A172 (cell line): Measurements from ENCODE around the gene THEMIS. TPM values are rescaled to one million over a fixed set of nuclear protein-coding genes. Genes with fewer than 3 reads are reported as not detected.
A peak's percentile ranks its signal among the peaks of the same experiment; 100 is the strongest.

Source experiments
- DNase-seq: peaks from one replicate; pipeline ENCODE4 v3.0.0-alpha.2; 2015; ENCODE audit warnings: low spot score
- total RNA-seq: library from RNA; depleted of rRNA; stranded (reverse); fragments of >200 nt; shearing (Covaris generic); gene quantifications from 2 replicates; pipeline ENCODE4 v1.2.3, GENCODE V29; 2014

THEMIS gene
- total RNA-seq, 1 experiment from 2014 or later, result not detected

DNA sequence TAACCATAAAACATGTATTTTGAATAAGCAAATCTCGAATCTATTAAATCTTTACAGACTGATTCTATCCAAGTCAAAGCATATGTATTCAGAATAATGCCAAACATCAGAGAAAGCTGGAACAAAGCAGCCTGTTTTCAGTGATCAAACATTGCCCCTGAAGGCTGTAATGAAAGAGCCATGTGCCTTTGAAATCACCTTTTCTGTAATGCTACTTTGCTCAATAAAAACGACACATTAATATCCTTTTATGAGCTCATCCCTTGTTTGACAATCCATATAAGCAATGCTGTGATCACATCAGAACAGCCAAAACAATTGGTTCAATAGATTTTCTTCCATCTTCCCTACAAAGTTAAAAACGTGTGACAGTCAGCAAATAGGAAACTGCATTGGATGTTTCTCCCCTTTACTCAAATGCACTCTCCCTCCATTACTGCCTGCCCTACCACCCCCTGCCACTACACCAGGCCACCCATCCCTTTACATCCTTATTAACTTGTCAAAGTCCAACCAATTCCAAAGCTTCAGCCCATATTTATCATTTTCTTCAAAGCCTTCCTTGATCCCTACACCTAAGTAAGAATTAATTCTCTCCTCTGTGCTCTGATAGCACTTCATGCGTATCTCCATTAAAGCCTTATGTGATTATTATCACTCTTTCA is 42.0 kb downstream of the THEMIS start:
- no peak for DNase-seq

DNA sequence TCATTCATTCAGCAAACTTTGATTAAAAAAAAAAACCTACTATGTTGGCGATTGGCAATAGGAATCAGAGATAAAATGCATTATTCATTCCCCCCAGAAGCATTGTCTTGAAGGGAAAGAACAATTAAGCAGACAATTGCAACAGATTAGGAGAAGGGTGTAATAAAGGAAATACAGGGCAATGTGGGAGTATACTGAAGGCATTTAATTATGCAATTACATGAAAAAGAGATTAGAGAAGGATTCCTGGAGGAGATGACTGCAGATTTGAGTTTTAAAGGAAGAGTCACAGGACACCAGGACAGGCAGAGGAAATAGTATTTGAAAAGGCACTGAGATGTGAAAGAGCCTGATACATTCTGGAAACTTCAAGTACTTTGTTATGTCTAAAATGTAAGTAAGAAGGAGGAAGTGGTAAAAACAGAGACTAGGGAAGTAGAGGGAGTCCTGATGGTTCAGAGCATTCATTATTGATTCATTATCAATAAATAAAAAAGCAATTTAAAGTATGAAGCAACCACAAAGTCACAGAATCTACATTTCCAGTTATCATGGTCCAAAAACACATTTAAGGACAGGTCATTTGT is 43.7 kb downstream of the THEMIS start:
- DNase-seq, result no peak

DNA sequence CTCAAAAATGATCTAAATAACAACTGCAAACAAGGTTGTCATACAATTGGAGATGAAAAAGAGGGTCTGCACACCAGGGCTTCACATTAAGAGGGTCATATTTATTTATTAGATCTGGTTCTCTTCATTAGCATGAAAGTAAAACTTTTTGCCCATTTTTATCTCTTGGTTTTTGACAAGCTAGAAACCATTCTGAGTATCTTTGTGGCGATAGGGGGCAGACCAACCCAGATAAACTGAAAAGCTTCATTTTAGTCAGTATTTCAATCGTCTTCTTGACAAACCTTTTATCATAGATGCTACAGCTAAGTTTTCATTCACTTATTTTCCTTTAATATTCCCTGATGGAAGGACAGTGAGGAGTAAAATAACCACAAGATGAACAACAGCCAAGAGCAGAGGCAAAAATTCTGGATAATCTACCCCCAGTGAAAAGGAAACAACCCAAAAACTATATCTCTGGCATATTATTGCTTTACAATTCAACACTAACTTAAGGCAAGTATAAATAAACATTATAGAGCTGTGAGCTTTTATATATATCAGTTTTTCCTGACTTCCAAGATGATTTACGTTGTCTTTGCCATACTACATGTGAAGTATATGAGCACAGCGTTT is 45.2 kb downstream of the THEMIS start:
- DNase-seq, result peak; percentile 11

DNA sequence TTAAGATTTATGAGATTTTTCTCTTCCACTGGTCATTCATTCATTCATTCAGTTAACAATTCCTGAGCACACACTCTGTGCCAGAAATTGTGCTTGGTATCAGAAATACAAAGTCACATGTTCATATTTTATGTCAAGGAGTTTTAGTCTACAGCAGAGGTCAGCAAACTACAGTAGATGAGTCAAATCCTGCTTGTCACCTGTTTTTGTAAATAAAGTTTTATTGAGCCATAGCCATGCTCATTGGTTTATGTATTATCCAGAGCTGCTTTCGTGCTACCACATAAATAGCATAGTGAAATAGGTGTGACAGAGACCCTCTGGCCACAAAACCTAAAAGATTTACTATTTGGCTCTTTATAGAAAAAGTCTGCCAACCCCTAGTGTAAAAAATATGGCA is 46.8 kb downstream of the THEMIS start:
- no peak for DNase-seq

DNA sequence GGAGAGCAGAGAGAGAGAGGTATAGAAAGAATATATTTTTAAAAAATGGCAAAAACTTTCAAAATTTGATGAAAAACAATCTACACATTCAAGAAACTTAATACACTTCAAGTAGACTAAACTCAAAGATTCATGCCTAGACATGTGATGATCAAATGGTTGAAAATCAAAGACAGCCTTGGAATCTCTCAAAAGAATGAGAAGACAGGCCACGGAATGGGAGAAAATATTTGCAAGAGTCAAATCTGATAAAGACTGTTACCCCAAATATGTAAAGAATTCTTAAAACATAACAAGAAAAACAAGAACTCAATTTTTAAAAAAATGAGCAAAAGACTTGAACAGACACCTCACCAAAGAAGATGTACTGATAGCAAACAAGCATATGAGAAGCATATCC is 49.7 kb downstream of the THEMIS start:
- DNase-seq, result no peak

DNA sequence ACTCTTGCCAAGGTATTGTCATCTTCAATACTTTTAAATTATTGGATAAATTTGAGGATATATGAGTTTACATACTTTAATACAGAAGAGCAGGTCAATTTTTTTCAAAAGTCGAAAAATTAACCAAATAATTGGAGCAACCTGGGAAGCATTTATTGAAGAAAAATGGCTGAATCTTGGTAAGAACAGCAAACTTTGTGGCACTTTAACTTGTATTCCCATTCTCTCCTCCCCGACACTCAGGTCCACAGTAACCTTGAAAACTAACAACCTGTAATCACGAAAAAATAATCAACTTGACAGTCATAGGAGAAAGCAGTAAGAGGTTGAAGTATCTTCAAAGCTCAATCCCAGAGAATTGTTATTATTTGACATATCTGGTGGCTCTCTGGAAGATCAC is 55.6 kb downstream of the THEMIS start:
- DNase-seq, result no peak

DNA sequence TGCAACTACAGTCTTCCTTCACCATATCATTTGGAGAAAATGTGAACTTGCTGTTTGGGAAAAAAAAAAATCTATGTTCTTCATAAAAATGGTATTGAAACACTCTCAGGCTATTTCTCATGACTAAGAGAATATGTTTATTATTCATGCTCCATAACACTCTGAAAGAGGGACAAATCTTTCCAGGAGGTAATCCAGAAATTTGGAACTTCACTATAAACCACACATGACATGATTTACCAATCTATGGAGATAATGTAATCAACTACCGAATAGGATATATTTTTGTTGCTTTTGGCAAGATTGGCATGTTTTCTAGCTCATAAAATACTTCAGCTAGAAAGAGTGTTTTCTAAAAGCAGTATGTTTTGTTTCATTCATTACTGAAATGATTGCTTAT is 56.3 kb downstream of the THEMIS start:
- DNase-seq, result no peak

DNA sequence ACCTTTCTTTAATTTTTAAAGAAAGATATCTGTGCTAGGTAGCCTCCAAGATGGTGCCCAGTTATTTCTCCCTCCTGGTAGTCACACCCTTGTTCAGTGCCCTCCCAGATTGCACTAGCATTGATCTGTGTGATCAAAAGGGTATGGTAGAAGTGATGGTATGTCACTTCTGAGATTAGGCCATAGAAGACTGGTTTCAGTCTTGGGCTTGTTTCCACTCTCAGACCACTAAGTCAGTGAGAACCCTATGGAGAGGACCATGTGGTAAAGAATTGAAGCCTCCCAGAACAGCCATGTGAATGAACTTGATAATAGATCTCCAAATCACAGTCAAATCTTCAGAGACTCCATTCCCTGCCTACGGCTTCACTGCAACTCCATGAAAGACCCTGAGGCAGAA is 57.3 kb downstream of the THEMIS start:
- DNase-seq, result no peak

DNA sequence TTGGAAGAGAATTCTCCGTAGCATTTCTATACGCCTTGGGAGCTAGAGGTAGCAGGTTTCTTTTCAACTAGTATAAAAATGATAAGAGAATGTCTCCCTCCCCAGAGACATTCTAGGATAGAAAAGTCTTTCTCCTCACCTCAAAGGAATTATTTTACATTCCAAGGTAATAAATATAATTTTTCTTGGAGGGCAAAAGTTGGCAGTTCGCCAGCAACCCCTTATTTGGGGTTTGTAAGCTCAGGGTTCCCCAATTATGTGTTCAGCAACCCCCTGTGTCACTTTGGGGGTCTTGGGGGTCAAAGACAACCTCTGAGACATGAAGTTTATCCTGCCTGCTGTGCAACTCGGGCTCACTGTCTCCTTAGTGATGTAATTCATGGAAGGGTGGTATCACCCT is 58.3 kb downstream of the THEMIS start:
- no peak for DNase-seq

DNA sequence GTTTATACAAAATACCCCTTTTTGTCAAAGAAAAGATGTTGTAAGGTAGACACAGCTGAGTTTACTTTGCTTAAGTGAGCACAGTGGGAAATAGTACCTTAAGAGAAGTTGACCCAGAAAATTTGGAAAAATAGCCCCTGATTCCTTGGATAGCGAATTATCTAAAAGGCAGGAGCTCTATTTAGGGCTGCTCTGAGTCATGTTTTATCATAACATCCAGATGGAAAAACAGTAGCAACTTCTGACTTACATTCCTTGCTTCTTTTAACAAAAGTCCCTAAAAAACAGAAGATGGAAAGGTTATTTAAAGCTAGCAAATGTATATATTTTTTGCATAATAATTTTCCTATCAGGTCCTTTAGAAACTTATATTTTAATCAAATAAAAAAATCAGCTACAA is 59.0 kb downstream of the THEMIS start:
- no peak for DNase-seq

DNA sequence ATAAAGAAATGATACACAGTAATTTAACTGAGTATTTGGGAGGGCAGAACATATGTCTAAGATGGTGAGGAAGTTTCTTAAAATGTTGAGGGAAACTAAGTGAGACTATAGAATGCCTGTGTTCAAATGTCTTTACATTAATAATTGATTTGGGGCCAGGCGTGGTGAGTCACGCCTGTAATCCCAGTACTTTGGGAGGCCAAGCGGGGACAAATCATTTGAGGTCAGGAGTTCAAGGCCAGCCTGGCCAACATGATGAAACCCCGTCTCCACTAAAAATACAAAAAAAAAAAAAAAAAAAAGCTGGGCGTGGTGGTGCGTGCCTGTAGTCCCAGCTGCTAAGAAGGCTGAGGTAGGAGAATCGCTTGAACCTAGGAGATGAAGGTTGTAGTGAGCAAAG is 66.7 kb downstream of the THEMIS start:
- no peak for DNase-seq

DNA sequence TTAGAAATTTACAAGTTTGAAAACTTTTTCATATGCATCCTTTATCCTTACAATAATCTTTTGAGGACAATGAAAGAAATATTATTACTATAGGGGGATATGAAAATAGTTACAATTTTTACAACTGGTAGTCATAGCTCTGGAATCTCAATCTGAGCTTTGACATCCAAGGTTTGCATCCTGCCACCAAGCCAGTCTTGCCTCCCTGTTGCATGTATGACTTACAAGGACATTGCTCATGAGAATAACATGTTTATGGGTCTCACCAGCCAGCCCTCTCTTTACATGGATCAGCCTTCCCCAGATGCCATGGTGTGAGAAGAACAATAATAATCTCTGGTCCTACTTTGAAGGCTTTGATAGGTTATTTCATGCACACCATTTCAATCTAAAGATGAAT is 67.5 kb downstream of the THEMIS start:
- no peak for DNase-seq

DNA sequence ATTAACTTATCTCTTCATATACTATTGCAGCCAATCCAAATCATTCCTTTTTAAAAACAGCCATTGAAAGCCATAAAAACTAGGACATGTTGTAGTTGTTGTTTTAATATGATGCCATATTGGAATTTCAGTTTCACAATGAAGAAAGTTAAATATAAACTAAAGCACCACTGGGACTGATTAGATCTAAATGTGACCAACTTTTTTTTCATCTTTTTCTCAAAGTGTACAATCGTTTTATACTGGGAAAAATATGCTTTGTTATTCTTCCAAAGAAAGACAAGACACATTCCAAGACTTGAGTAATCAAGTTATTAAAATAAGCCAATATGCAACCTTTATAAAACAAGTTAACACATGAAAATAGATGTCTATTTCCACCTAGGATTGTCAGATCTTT is 68.5 kb downstream of the THEMIS start:
- no peak for DNase-seq

DNA sequence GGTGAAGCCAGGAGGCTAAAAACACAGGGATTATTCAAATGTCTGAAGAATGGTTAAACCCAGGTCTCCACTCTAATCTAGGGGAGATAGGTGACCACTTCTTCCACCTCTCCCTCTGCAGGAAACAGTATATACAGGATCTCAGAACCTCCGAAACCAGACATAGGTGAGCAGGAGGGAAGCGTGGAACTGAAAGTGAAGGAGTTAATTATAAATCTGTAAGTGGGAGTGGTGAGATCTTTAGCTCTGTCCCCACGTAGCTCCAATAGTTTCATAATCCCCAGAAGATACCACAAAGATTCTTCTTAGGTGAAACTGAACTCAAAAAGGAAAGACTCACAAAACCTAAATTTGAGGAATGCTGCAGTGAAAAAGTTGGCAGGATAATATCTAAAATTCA is 76.8 kb downstream of the THEMIS start:
- no peak for DNase-seq

DNA sequence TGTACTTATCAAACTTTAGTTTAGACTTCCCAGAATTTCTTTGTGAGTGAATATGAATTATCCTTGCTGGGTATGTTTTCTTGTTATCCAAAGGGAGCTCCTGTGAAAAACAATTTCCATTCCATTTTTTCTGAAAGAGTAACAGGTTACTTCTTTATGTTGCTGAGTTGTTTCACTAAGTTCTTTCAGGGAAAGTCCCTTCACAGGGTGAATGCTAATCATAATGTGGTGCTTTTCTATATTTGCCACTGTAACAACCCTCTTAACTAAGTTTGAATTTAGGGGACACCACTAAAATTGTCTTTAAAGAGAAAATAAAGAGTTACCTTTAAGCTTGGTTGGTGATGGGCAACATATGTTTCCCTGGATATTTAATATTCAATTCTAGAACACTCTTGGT is 79.4 kb downstream of the THEMIS start:
- no peak for DNase-seq

DNA sequence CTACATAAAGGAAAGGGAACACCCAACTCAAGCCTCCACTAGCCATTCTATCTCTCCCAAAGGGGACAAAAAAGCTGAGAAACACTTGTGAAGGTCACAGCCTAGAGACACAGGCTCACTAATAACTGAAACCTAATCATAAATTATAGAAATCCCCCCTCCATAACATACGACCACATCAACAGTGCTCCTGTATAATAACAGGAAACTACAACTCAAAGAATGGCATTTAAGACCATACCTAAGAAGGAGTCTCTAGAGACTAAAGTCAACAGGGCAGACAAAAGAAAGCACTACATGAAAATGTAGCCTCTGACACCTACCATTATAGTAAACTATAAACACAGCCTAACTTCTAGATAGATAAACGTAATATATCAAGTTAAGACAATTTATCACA is 82.7 kb downstream of the THEMIS start:
- no peak for DNase-seq

DNA sequence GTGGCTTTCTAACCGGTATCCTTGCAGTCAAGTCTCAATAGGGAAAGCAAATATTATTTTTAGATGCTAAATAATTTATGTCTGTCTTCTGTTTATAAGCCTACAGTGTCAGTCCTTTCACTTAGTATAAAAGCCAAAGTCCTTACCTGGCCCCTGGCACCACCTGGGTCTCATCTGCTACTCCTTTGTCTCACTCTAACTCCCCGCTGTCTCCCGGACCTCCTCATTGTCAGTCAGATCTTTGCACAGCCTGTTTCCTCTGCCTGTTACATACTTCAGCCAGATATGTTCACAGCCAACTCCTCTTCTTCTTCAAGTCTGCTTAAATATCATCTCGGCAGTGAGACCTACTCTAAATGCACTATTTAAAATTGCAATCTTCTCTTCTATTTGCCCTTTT is 84.2 kb downstream of the THEMIS start:
- DNase-seq, result no peak

DNA sequence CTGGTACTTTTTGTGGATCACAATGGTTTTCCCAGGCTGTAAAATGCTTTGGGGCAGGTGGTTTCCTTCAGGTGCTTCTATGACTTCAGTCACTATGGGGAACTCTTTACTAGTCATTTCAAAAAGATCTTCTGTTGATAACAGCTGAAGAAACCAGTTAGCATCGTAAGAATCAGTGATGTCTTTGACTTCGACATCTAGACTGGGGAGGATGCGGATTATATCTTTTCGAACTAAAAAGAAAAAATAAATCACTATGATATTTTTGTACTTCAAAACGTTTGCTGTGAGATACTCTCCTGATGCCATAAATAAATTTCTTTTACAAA is 87.2 kb downstream of the THEMIS start:
- DNase-seq, result no peak

DNA sequence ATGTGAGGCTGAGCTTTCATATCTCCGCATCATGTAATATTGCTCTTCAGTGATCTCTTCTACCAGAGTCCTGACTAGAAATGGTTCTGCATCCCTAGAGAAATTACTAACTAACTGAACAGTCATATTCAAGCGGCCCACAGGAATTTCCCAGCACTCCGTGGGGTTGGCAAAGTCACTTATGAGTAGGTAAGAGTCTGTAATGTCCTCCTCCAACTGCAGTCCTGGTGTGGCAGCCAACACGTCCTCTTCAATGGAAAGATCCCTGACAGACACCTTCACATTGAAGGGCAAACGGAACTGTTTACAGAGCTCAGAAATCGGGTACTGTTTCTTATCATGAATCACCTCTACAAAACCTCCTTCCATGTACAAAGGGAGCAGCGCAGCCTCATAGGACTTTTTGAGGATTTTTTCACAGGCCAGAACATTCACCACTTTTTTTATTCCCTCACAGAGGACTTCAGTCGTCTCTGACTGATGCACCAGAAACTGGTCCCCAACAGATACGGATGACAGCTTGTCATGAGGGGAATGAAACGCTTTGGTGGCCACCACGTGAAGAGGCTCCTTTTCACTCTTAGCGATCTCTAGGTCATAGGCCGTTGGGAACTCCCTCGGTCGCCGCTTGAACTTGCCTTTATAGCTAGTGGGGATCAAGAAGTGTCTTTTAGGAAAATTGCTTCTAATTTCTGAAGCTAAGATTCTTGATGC is 87.7 kb downstream of the THEMIS start:
- DNase-seq, result no peak

DNA sequence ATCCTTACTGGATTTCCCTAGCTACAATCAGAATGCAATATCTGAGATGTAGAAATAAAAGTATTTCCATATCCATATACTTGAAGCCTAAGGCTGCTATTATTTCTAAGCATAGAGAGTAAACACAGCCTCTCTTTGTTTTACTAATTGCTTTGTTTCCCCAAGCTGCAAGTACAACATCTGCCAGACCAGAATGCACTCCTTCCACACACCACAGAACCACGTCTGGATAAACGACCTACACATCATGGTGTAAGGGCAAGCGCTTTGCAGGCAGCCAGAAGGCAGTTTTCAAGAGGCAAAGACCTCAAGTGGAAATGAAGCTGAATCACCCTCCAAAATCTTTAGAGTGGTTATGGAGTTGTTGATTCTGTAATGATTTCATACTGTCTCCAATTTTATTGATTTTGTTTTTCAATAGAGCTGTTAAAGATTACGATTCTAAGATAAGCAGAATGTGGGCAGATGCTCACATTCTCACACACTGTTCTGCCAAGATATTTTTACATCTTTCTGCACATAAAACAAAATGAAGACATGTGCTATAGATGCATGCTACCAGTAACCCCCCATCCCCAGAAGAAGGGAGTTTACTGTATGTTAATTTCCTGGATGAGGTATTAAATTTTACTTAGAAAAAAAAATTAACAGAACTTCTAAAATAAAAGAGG is 88.8 kb downstream of the THEMIS start:
- no peak for DNase-seq

DNA sequence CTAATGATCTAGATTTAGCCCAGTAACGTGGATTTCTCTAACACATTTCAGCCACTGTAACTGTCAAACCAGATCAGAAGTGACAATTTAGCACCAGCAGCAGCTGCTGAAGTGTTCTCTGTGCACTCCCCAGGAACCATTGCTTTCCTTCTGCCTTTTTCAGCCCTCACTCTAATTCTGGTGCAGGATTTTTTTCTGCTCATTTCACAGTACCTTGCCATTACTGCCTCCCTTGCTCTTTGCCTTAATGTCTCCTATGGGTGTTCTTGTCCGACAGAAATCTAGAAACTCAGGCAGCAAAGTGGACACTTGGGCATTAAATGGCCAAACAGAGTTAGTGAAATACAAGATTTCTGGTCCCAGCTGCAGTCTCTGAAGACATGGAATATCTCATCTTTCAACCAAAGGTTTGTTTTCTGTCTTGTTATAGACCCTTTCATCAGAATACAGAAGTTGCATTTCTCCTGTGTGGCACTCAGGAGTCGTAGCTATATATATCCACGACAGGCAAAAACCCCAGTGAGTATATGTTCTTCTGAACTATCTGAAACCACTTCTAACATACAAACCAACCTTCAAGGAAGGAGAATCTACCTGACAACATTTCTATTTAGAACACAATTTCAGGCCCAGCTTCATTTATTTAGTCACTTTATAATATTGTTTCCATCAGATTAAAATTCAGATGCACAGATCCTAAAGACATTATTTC is 92.9 kb downstream of the THEMIS start:
- DNase-seq, result no peak

DNA sequence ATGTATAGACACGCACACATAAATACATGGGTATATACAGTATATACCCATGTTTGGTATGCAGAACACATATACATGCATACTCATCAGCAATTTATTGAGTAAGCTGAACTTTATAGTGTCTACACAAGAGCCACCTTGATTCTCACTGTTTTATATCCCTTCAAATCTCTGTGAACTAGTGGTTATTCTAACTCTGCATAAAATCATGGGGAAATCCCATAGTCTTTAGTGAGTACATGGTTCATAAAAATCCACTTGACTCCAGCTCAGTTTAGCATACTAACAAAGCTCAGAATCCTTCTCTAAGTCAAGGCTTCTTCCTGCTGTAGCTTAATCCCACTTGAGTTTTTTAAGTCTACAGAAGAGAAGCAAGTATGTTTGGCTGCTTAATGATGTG is 104.1 kb downstream of the THEMIS start:
- DNase-seq, result no peak
